A673 (cell line): ENCODE data around the gene VSIG2.

Experiments used
- EZH2 ChIP-seq: fragments of 200-600 bp; sonication (generic); IDR thresholded peaks from 2 replicates; pipeline ENCODE4 v1.6.1; 2017; ENCODE audit warnings: borderline replicate concordance, low read depth, mild to moderate bottlenecking, mixed read lengths, antibody characterized with exemption, low read length; ENCODE audit not compliant: poor library complexity, severe bottlenecking
- TF ChIP-seq, protein P1 (sequence below): fragments of 300-800, 200-600 bp; sonication (generic); conservative IDR thresholded peaks from 2 replicates; pipeline ENCODE4 v1.5.1; 2017; ENCODE audit warnings: low read depth, mild to moderate bottlenecking, antibody characterized with exemption, low read length, moderate library complexity, mixed read lengths

DNA sequence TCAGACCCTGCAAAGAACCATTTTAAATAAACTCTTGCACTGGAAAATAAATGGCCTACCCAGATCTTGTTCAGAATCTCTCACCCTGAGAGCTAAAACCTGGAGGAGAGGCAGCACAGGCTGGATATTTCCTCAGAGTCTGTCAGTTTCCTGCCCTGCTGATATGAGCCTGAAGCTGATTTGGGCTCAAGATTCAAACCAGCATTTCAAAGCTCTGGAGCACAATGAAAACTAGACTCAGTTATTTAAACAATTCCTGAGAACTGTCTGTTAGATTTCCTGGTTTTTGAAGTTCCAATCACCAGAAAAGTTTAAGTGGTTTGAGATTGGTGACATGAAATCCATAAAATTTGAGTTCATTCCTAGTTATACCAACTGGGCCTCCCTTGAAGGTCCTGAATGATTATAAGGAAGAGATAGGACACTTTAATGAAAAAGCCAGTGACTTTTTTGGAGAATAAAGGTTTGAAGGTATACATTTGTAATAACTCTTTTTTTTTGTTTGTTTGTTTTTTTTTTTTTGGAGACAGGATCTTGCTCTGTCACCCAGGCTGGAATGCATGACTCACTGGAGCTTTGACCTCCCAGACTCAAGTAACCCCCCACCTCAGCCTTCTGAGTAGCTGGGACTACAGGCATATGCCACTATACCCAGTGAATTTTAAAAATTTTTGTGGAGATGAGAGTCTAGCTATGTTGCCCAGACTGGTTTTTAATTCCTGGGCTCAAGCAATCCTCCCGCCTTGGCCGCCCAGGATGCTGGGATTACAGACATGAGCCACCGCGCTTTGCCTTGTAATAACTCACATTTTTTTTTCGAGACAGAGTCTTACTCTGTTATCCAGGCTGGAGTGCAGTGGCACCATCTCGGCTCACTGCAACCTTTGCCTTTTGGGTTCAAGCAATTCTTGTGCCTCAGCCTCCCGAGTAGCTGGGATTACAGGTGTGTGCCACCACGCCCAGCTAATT, 18.0 kb upstream of the VSIG2 start:
- TF ChIP-seq, protein P1, sequence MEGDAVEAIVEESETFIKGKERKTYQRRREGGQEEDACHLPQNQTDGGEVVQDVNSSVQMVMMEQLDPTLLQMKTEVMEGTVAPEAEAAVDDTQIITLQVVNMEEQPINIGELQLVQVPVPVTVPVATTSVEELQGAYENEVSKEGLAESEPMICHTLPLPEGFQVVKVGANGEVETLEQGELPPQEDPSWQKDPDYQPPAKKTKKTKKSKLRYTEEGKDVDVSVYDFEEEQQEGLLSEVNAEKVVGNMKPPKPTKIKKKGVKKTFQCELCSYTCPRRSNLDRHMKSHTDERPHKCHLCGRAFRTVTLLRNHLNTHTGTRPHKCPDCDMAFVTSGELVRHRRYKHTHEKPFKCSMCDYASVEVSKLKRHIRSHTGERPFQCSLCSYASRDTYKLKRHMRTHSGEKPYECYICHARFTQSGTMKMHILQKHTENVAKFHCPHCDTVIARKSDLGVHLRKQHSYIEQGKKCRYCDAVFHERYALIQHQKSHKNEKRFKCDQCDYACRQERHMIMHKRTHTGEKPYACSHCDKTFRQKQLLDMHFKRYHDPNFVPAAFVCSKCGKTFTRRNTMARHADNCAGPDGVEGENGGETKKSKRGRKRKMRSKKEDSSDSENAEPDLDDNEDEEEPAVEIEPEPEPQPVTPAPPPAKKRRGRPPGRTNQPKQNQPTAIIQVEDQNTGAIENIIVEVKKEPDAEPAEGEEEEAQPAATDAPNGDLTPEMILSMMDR, result no peak
- TF ChIP-seq EZH2, result no peak
